Measurements from ENCODE around the gene PLA2G2D. TPM values are rescaled to one million over a fixed set of nuclear protein-coding genes. Genes with fewer than 3 reads are reported as not detected.

Gene PLA2G2D
- total RNA-seq, 4 donors from 2014 or later: not detected

DNA sequence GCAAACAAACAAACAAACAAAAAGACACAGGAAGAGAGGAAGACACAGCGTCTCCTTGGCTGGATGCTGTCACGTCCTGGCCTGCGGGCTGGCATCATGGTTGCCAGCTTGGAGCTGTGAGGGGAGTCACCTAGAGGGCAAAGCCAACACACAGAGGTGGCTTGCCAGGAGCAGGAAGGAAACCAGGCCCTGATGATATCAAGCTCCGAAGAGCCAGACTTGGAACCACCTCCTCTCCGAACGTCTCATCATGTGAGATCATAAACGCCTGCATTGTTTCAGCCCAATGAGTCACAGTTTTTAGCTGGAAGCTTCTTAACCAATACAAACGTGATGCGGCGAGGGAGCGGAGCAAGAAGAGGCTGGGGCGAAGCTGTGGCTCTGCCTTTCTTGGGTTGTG lies 8.7 kb downstream of the PLA2G2D start:
- intact Hi-C loops (cut with DNase I): no loop called here
- no peak overlapping the region for H3K27ac ChIP-seq (replicated peaks in 1 of 4)
- no peaks in the 10 kb centered on the region for H3K9me3 ChIP-seq
- H3K27me3 ChIP-seq: peaks cover 0 to 30% (median 0%) of the 10 kb centered on the region in 4 donors
- no peak for DNase-seq (ENCODE audit: extremely low spot score)
- peaks cover 0 to 5% (median 0%) of the 10 kb centered on the region in 4 donors for H3K4me1 ChIP-seq
- H3K4me3 ChIP-seq: no peak overlapping the region
- WGBS: 68% methylated on average over 12 of the region's 12 CpGs
- H3K36me3 ChIP-seq: no peaks in the 10 kb centered on the region
- TF ChIP-seq, protein P1, sequence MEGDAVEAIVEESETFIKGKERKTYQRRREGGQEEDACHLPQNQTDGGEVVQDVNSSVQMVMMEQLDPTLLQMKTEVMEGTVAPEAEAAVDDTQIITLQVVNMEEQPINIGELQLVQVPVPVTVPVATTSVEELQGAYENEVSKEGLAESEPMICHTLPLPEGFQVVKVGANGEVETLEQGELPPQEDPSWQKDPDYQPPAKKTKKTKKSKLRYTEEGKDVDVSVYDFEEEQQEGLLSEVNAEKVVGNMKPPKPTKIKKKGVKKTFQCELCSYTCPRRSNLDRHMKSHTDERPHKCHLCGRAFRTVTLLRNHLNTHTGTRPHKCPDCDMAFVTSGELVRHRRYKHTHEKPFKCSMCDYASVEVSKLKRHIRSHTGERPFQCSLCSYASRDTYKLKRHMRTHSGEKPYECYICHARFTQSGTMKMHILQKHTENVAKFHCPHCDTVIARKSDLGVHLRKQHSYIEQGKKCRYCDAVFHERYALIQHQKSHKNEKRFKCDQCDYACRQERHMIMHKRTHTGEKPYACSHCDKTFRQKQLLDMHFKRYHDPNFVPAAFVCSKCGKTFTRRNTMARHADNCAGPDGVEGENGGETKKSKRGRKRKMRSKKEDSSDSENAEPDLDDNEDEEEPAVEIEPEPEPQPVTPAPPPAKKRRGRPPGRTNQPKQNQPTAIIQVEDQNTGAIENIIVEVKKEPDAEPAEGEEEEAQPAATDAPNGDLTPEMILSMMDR (IDR thresholded peaks at IDR 0.05): no peak
- TF ChIP-seq POLR2AphosphoS5 (IDR thresholded peaks at IDR 0.05) (no peak), POLR2A (IDR thresholded peaks at IDR 0.05; ENCODE audit: low read depth) (no peak), EP300 (IDR thresholded peaks at IDR 0.05) (no peak)

DNA sequence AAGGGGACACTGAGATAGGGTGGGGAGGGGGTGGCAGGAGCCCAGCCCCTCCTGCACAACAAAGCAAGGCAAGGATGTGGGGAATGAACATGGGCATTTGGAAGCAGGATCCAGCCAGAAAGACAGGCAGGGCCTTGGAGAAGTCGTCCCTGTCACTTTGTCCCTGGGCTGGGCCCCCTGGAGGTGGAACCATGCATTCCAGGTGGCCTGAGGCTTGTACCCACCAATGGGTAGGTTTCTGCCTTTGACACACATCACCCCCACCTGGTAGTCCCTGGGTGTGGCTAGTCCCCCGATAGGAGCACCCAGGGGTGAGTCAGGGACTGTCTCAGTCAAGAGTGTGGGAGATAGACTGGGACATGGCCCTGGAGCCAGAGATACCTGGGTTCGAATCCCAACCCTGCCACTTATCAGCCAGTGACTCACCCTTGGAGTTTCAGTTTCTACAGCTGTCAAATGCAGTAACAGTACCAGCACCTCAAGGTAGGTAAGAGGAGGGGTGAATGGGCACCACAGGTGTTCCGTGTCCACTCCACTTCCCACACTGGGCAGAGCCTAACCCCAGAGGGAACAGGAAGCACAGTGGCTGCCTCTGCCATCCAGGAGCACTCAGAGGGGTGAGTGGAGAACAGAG lies 10.0 kb downstream of the PLA2G2D start:
- Histone ChIP-seq H3K36me3 (no peaks in the 10 kb centered on the region), H3K4me1 (peaks cover 0 to 5% (median 0%) of the 10 kb centered on the region in 4 donors), H3K27ac (replicated peaks in 1 of 4) (no peak overlapping the region), H3K9me3 (no peaks in the 10 kb centered on the region), H3K27me3 (peaks cover 0 to 24% (median 0%) of the 10 kb centered on the region in 4 donors), H3K4me3 (no peak overlapping the region)
- no peak for DNase-seq (ENCODE audit: extremely low spot score)
- TF ChIP-seq POLR2AphosphoS5 (IDR thresholded peaks at IDR 0.05) (no peak), POLR2A (IDR thresholded peaks at IDR 0.05; ENCODE audit: low read depth) (no peak), EP300 (IDR thresholded peaks at IDR 0.05) (no peak)
- TF ChIP-seq, protein P1 (IDR thresholded peaks at IDR 0.05): no peak
- 81% methylated on average over 2 of the region's 4 CpGs for WGBS
- intact Hi-C loops (cut with DNase I): no loop called here

DNA sequence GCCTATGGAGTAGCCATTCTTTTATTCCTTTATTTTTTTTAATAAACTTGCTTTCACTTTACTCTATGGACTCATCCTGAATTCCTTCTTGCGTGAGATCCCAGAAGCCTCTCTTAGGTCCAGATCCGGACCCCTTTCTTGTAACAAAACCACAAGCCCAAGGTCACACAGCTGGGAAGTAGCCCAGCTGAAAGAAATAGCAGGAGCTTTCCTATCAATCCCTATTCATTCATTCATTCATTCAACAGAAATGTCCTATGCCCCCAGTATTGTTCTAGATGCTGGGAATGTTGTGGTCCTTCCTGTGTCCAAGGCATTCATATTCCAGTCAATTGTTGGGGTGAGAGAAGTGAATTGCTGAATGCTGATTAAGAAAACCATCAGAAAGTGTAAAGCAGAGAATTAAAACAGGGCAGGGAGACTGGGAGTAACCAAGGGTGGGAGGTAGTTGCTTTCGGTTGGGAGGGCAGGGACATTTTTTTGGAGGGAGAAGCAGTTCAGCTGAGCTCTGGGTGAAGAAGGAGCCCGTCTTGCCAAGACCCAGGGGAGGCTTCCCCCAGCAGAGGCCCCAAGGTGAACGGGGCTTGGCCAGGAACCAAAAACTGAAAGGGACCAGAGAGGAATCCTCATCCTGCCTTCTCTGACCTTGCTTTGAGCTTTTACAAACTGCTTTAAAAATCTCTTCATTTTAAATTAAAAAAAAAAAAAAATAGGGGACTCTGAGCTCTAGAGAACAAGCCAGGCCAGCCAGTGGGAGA lies 10.8 kb downstream of the PLA2G2D start:
- intact Hi-C loops (cut with DNase I): no loop called here
- 59% methylated on average over 5 of the region's 5 CpGs for WGBS
- H3K4me3 ChIP-seq: no peak overlapping the region

DNA sequence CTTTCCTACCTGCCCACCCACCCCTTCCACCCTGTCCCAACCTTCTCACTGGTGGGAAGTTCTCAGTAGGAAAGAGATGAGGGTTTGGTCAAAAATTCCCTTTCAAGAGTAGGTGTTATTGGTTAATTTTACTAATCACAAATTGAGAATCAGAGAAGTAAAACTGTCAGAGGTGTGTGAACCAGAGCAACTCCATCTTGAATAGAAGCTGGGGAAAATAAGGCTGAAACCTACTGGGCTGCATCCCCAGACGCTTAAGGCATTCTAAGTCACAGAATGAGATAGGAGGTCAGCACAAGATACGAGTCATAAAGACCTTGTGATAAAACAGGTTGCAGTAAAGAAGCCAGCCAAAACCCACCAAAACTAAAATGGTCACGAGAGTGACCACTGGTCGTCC lies 11.5 kb downstream of the PLA2G2D start:
- H3K4me3 ChIP-seq: no peak overlapping the region
- H3K27ac ChIP-seq (replicated peaks in 1 of 4): no peak overlapping the region
- TF ChIP-seq POLR2AphosphoS5 (IDR thresholded peaks at IDR 0.05) (no peak), EP300 (IDR thresholded peaks at IDR 0.05) (no peak), POLR2A (IDR thresholded peaks at IDR 0.05; ENCODE audit: low read depth) (no peak)
- TF ChIP-seq, protein P1 (IDR thresholded peaks at IDR 0.05): no peak
- no peak for DNase-seq (ENCODE audit: extremely low spot score)
- 82% methylated on average over 4 of the region's 4 CpGs for whole genome bisulfite sequencing
- intact Hi-C loops (cut with DNase I): no loop called here
- peaks cover 0 to 8% (median 0%) of the 10 kb centered on the region in 4 donors for H3K27me3 ChIP-seq
- peaks cover 0 to 5% (median 2%) of the 10 kb centered on the region in 4 donors for H3K4me1 ChIP-seq
- no peaks in the 10 kb centered on the region for H3K9me3 ChIP-seq
- no peaks in the 10 kb centered on the region for H3K36me3 ChIP-seq

More for the DNA sequence above, 10.8 kb downstream of the PLA2G2D start:
- H3K27me3 ChIP-seq: peaks cover 0 to 16% (median 0%) of the 10 kb centered on the region in 4 donors
- H3K27ac ChIP-seq (replicated peaks in 1 of 4): no peak overlapping the region
- no peaks in the 10 kb centered on the region for H3K36me3 ChIP-seq
- no peaks in the 10 kb centered on the region for H3K9me3 ChIP-seq
- no peak for DNase-seq (ENCODE audit: extremely low spot score)
- peaks cover 0 to 5% (median 0%) of the 10 kb centered on the region in 4 donors for H3K4me1 ChIP-seq
- no peak for TF ChIP-seq POLR2AphosphoS5 (IDR thresholded peaks at IDR 0.05)
- TF ChIP-seq POLR2A (IDR thresholded peaks at IDR 0.05; ENCODE audit: low read depth): no peak
- TF ChIP-seq, protein P1 (IDR thresholded peaks at IDR 0.05): no peak
- TF ChIP-seq EP300 (IDR thresholded peaks at IDR 0.05): no peak

Data from esophagus muscularis mucosa (tissue), 4 donors.